Measurements from ENCODE around the gene SLC35G6. TPM values are rescaled to one million over a fixed set of nuclear protein-coding genes. Genes with fewer than 3 reads are reported as not detected.

SLC35G6 gene
- polyA plus RNA-seq, 1 donor (not counting 4 experiments of a cell fraction or from before 2014, with no cell fraction given) = not detected

- FAIRE-seq = peak; percentile 20
These were observed 2.2 kb downstream of the SLC35G6 start for GRCh38 chr17:7483255-7484066.

DNA sequence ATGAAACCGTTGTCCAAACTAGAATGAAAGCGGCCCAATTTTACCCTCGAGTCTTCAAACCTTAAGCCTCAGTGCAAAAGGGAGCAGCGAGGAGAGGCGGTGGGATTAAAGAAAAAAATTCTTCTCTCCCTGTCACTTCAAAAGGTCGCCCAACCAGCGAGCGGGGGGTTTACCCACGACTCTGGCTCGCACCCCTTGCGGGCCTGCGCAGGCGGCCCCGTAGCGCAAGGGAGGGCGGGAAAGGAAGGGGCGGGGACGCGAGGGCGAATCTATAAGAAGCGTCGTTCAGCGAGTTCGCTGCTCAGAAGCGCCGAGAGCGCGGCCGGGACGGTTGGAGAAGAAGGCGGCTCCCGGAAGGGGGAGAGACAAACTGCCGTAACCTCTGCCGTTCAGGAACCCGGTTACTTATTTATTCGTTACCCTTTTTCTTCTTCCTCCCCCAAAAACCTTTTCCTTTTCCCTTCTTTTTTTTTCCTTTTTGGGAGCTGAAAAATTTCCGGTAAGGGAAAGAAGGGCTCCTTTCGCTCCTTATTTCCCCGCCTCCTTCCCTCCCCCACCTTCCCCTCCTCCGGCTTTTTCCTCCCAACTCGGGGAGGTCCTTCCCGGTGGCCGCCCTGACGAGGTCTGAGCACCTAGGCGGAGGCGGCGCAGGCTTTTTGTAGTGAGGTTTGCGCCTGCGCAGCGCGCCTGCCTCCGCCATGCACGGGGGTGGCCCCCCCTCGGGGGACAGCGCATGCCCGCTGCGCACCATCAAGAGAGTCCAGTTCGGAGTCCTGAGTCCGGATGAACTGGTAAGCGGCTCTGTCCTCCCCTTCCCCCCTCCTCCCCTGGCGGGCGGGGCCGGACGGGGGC lies 3.0 kb downstream of the SLC35G6 start, which contains the start of gene POLR2A:
Gene POLR2A (plus strand): TSS at position 300 of the 852 bp plus-strand sequence.
- no peaks in the 10 kb centered on the region for H3K27me3 ChIP-seq (ENCODE audit: control insufficient read depth, extremely low read depth, insufficient read depth, low read length)
- H3K4me1 ChIP-seq (ENCODE audit: control insufficient read depth, extremely low read depth, insufficient read depth, low read length) = peaks cover 32% of the 10 kb centered on the region
- H4K20me1 ChIP-seq (ENCODE audit: control insufficient read depth, extremely low read depth, insufficient read depth, low read length) = peaks cover 9% of the 10 kb centered on the region
- dilution Hi-C loops (cut with MboI; ENCODE audit: extremely low pct_ligation_motif_present, low sequenced_read_pairs) = no loop called here
- peak within 1 kb of the TSS; percentile 77 to 91 (median 90) for H3K4me3 ChIP-seq (ENCODE audit: control insufficient read depth in 2 of 3, extremely low read depth in 1 of 3, insufficient read depth in 2 of 3, low read depth in 1 of 3, low read length in 3 of 3)
- peaks cover 49% of the 10 kb centered on the region for H3K79me2 ChIP-seq (ENCODE audit: control insufficient read depth, insufficient read depth, low read length)
- FAIRE-seq (peak; percentile 13), DNase-seq (ENCODE audit: low read depth, low spot score) (peak; percentile 90)
- H3K9me1 ChIP-seq (ENCODE audit: control insufficient read depth, extremely low read depth, insufficient read depth, low read length) = no peaks in the 10 kb centered on the region
- no peaks in the 10 kb centered on the region for H3K9me3 ChIP-seq (ENCODE audit: control insufficient read depth, low read depth, low read length)
- H3K4me2 ChIP-seq (ENCODE audit: control insufficient read depth, extremely low read depth, insufficient read depth, low read depth, low read length) = peak within 1 kb of the TSS; percentile 100
- peaks cover 0 to 1% of the 10 kb centered on the region in 2 experiments for H3K36me3 ChIP-seq (ENCODE audit: control insufficient read depth in 2 of 2, extremely low read depth in 1 of 2, insufficient read depth in 2 of 2, low read length in 2 of 2)
- peak within 1 kb of the TSS; percentile 98 for H3K27ac ChIP-seq (ENCODE audit: control insufficient read depth, insufficient read depth, low read length)
- peak within 1 kb of the TSS; percentile 98 for H3K9ac ChIP-seq (ENCODE audit: control insufficient read depth, extremely low read depth, insufficient read depth, low read length)
- H2AFZ ChIP-seq (ENCODE audit: control insufficient read depth, low read length) = peak within 1 kb of the TSS; percentile 93
- TF ChIP-seq, protein P1, sequence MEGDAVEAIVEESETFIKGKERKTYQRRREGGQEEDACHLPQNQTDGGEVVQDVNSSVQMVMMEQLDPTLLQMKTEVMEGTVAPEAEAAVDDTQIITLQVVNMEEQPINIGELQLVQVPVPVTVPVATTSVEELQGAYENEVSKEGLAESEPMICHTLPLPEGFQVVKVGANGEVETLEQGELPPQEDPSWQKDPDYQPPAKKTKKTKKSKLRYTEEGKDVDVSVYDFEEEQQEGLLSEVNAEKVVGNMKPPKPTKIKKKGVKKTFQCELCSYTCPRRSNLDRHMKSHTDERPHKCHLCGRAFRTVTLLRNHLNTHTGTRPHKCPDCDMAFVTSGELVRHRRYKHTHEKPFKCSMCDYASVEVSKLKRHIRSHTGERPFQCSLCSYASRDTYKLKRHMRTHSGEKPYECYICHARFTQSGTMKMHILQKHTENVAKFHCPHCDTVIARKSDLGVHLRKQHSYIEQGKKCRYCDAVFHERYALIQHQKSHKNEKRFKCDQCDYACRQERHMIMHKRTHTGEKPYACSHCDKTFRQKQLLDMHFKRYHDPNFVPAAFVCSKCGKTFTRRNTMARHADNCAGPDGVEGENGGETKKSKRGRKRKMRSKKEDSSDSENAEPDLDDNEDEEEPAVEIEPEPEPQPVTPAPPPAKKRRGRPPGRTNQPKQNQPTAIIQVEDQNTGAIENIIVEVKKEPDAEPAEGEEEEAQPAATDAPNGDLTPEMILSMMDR (optimal IDR thresholded peaks at IDR 0.05 in 1 of 3, IDR thresholded peaks at IDR 0.05 in 1 of 3, conservative IDR thresholded peaks at IDR 0.05 in 1 of 3; ENCODE audit: extremely low read depth in 1 of 3, insufficient read depth in 2 of 3, low read length in 3 of 3) = no peak
- TF ChIP-seq EZH2 (IDR thresholded peaks at IDR 0.05; ENCODE audit: low read length) = no peak

More at GRCh38 chr17:7483255-7484066, 2.2 kb downstream of the SLC35G6 start:
- Histone ChIP-seq H3K4me1 (ENCODE audit: control insufficient read depth, extremely low read depth, insufficient read depth, low read length) (peaks cover 28% of the 10 kb centered on the region), H3K4me3 (ENCODE audit: control insufficient read depth in 2 of 3, extremely low read depth in 1 of 3, insufficient read depth in 2 of 3, low read depth in 1 of 3, low read length in 3 of 3) (peak overlapping the region; percentile 77 to 91 (median 90)), H2AFZ (ENCODE audit: control insufficient read depth, low read length) (peak overlapping the region; percentile 93), H3K9me1 (ENCODE audit: control insufficient read depth, extremely low read depth, insufficient read depth, low read length) (no peaks in the 10 kb centered on the region), H3K4me2 (ENCODE audit: control insufficient read depth, extremely low read depth, insufficient read depth, low read depth, low read length) (peak overlapping the region; percentile 91), H3K27ac (ENCODE audit: control insufficient read depth, insufficient read depth, low read length) (peak overlapping the region; percentile 98), H4K20me1 (ENCODE audit: control insufficient read depth, extremely low read depth, insufficient read depth, low read length) (peaks cover 5% of the 10 kb centered on the region), H3K36me3 (ENCODE audit: control insufficient read depth in 2 of 2, extremely low read depth in 1 of 2, insufficient read depth in 2 of 2, low read length in 2 of 2) (peaks cover 0 to 1% of the 10 kb centered on the region in 2 experiments), H3K79me2 (ENCODE audit: control insufficient read depth, insufficient read depth, low read length) (peaks cover 49% of the 10 kb centered on the region), H3K9ac (ENCODE audit: control insufficient read depth, extremely low read depth, insufficient read depth, low read length) (peak overlapping the region; percentile 98), H3K9me3 (ENCODE audit: control insufficient read depth, low read depth, low read length) (no peaks in the 10 kb centered on the region), H3K27me3 (ENCODE audit: control insufficient read depth, extremely low read depth, insufficient read depth, low read length) (no peaks in the 10 kb centered on the region)
- dilution Hi-C loops (cut with MboI; ENCODE audit: extremely low pct_ligation_motif_present, low sequenced_read_pairs) = no loop called here
- no peak for DNase-seq (ENCODE audit: low read depth, low spot score)
- TF ChIP-seq, protein P1 (optimal IDR thresholded peaks at IDR 0.05 in 1 of 3, IDR thresholded peaks at IDR 0.05 in 1 of 3, conservative IDR thresholded peaks at IDR 0.05 in 1 of 3; ENCODE audit: extremely low read depth in 1 of 3, insufficient read depth in 2 of 3, low read length in 3 of 3) = peak in 1 of 3 experiments; percentile 25
- no peak for TF ChIP-seq EZH2 (IDR thresholded peaks at IDR 0.05; ENCODE audit: low read length)
